ENCODE results near the gene NPPB. TPM values are rescaled to one million over a fixed set of nuclear protein-coding genes. Genes with fewer than 3 reads are reported as not detected.

NPPB gene
- polyA plus RNA-seq, 1 donor from 2014 or later, result not detected

DNA sequence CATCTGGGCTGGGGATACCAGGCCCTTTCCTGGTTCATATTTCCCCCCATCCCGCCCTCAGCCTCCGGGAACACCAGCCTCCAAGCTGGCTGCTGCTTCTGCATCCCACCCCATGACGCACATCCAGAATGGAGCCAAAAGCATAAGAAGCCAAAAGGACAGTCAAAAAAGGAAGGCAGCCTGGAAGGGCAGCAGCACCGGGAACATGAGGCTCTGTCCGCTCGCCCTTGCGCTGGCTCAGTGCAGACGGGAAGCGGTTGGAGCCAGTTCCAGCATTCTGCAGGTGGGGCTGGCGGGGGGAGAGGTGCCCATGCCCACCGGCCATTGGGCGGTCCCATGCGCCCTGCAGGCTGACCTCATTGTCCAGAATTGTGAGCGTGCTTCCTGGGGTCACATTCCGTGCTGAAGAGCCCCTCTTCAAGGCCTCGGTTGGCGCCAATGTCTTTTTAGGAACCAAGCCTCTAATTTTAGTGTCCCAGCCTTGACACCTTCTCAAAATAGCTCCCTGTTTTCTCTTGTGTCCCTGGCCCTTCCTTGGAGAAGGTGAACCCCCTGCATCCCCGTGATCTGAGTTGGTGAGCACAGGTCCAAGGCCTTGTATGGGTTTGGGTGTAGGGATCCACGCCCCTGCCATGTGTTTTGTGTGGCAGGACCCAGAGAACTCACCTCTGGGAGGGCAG, 28.4 kb upstream of the NPPB start:
- Histone ChIP-seq H3K27ac (ENCODE audit: low read length) (no peak overlapping the region), H3K27me3 (ENCODE audit: insufficient read depth, low read depth, low read length) (no peaks in the 10 kb centered on the region), H3K9me3 (ENCODE audit: low read length) (no peaks in the 10 kb centered on the region), H3K9ac (ENCODE audit: low read length) (no peak overlapping the region), H3K4me3 (ENCODE audit: low read length) (no peak overlapping the region), H3K79me2 (replicated peaks; ENCODE audit: insufficient read depth, low read length) (no peaks in the 10 kb centered on the region), H4K20me1 (ENCODE audit: insufficient read depth) (no peaks in the 10 kb centered on the region), H3F3A (ENCODE audit: insufficient read depth, low read length, poor library complexity, severe bottlenecking) (no peaks in the 10 kb centered on the region), H3K36me3 (ENCODE audit: insufficient read depth, low read length) (no peaks in the 10 kb centered on the region), H2AFZ (ENCODE audit: low read depth, low read length) (no peak overlapping the region), H3K4me2 (ENCODE audit: low read length) (no peak overlapping the region), H3K9me2 (ENCODE audit: insufficient read depth, low read length) (no peaks in the 10 kb centered on the region)
- no peak for TF ChIP-seq EZH2 (IDR thresholded peaks at IDR 0.05; ENCODE audit: borderline replicate concordance, insufficient read depth, low read length, poor library complexity, severe bottlenecking)
- TF ChIP-seq POLR2AphosphoS5 (IDR thresholded peaks at IDR 0.05), result no peak
- TF ChIP-seq TAF1 (IDR thresholded peaks at IDR 0.05; ENCODE audit: low read depth), result no peak
- TF ChIP-seq EP300 (conservative IDR thresholded peaks at IDR 0.05; ENCODE audit: poor library complexity, severe bottlenecking), result no peak
- TF ChIP-seq, protein P1, sequence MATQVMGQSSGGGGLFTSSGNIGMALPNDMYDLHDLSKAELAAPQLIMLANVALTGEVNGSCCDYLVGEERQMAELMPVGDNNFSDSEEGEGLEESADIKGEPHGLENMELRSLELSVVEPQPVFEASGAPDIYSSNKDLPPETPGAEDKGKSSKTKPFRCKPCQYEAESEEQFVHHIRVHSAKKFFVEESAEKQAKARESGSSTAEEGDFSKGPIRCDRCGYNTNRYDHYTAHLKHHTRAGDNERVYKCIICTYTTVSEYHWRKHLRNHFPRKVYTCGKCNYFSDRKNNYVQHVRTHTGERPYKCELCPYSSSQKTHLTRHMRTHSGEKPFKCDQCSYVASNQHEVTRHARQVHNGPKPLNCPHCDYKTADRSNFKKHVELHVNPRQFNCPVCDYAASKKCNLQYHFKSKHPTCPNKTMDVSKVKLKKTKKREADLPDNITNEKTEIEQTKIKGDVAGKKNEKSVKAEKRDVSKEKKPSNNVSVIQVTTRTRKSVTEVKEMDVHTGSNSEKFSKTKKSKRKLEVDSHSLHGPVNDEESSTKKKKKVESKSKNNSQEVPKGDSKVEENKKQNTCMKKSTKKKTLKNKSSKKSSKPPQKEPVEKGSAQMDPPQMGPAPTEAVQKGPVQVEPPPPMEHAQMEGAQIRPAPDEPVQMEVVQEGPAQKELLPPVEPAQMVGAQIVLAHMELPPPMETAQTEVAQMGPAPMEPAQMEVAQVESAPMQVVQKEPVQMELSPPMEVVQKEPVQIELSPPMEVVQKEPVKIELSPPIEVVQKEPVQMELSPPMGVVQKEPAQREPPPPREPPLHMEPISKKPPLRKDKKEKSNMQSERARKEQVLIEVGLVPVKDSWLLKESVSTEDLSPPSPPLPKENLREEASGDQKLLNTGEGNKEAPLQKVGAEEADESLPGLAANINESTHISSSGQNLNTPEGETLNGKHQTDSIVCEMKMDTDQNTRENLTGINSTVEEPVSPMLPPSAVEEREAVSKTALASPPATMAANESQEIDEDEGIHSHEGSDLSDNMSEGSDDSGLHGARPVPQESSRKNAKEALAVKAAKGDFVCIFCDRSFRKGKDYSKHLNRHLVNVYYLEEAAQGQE (IDR thresholded peaks at IDR 0.05; ENCODE audit: borderline replicate concordance), result no peak
- TF ChIP-seq, protein P2, sequence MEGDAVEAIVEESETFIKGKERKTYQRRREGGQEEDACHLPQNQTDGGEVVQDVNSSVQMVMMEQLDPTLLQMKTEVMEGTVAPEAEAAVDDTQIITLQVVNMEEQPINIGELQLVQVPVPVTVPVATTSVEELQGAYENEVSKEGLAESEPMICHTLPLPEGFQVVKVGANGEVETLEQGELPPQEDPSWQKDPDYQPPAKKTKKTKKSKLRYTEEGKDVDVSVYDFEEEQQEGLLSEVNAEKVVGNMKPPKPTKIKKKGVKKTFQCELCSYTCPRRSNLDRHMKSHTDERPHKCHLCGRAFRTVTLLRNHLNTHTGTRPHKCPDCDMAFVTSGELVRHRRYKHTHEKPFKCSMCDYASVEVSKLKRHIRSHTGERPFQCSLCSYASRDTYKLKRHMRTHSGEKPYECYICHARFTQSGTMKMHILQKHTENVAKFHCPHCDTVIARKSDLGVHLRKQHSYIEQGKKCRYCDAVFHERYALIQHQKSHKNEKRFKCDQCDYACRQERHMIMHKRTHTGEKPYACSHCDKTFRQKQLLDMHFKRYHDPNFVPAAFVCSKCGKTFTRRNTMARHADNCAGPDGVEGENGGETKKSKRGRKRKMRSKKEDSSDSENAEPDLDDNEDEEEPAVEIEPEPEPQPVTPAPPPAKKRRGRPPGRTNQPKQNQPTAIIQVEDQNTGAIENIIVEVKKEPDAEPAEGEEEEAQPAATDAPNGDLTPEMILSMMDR (IDR thresholded peaks at IDR 0.05; ENCODE audit: poor library complexity, severe bottlenecking), result no peak
- no peak for TF ChIP-seq SMC3 (conservative IDR thresholded peaks at IDR 0.05; ENCODE audit: poor library complexity)
- no peak for TF ChIP-seq MXI1 (conservative IDR thresholded peaks at IDR 0.05; ENCODE audit: poor library complexity, severe bottlenecking)
- no peak for TF ChIP-seq RAD21 (conservative IDR thresholded peaks at IDR 0.05)

DNA sequence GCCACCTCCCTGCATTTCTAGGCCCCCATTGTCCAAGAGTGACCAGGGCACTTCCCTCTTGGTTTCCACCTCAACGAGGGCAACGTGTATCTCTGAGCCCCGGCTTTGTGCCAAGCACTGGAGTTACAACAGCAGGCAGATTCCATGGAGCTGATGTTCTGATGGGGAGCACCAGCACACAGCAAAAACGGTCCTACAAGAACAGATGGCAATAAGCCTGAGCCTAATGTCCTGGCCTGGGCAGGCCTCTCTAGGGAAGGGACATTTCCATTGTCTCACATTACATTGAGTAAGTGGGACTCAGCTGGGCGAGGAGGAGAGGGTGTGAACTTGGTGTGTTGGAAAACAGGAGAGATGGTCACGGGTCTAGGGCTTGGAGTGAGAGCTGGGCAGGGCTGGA, 27.2 kb upstream of the NPPB start:
- Histone ChIP-seq H3K36me3 (ENCODE audit: insufficient read depth, low read length) (no peaks in the 10 kb centered on the region), H3K9ac (ENCODE audit: low read length) (no peak overlapping the region), H4K20me1 (ENCODE audit: insufficient read depth) (no peaks in the 10 kb centered on the region), H2AFZ (ENCODE audit: low read depth, low read length) (no peak overlapping the region), H3K9me2 (ENCODE audit: insufficient read depth, low read length) (no peaks in the 10 kb centered on the region), H3K4me3 (ENCODE audit: low read length) (no peak overlapping the region), H3K27ac (ENCODE audit: low read length) (no peak overlapping the region), H3K79me2 (replicated peaks; ENCODE audit: insufficient read depth, low read length) (no peaks in the 10 kb centered on the region), H3K4me2 (ENCODE audit: low read length) (no peak overlapping the region), H3K27me3 (ENCODE audit: insufficient read depth, low read depth, low read length) (no peaks in the 10 kb centered on the region), H3K9me3 (ENCODE audit: low read length) (no peaks in the 10 kb centered on the region), H3F3A (ENCODE audit: insufficient read depth, low read length, poor library complexity, severe bottlenecking) (no peaks in the 10 kb centered on the region)
- no peak for TF ChIP-seq SMC3 (conservative IDR thresholded peaks at IDR 0.05; ENCODE audit: poor library complexity)
- TF ChIP-seq, protein P2 (IDR thresholded peaks at IDR 0.05; ENCODE audit: poor library complexity, severe bottlenecking), result no peak
- TF ChIP-seq, protein P1 (IDR thresholded peaks at IDR 0.05; ENCODE audit: borderline replicate concordance), result no peak

Measured in neural cell (in vitro differentiated cells).